Mucosa of descending colon (tissue), 3 donors: ENCODE data around the gene PDE9A. TPM values are rescaled to one million over a fixed set of nuclear protein-coding genes. Genes with fewer than 3 reads are reported as not detected.

Experiments
- ATAC-seq: fragments of 200-7000 bp; cut with Tn5 transposase; one replicate; pipeline ENCODE4 v1.9.1; 2020; ENCODE audit warnings: mild to moderate bottlenecking, moderate library complexity
- DNase-seq, 3 donors: peaks; one replicate each; pipeline ENCODE4 v3.0.0-alpha.2; 2020
- H3K36me3 ChIP-seq: fragments of 200-600 bp; one replicate; pipeline ENCODE4 v1.8.0; 2021; ENCODE audit warnings: low read depth, mild to moderate bottlenecking
- H3K4me1 ChIP-seq: fragments of 200-600 bp; one replicate; pipeline ENCODE4 v1.8.0; 2021; ENCODE audit warnings: low read depth, mild to moderate bottlenecking
- H3K4me3 ChIP-seq: fragments of 200-600 bp; one replicate; pipeline ENCODE4 v1.8.0; 2021; ENCODE audit warnings: mild to moderate bottlenecking
- H3K9me3 ChIP-seq: fragments of 200-600 bp; one replicate; pipeline ENCODE4 v1.8.0; 2021; ENCODE audit warnings: mild to moderate bottlenecking
- CTCF ChIP-seq: fragments of 200-600 bp; IDR thresholded peaks from one replicate; pipeline ENCODE4 v1.8.0; 2022; ENCODE audit warnings: antibody characterized with exemption, mild to moderate bottlenecking
- intact Hi-C, 2 donors: fragments of 100-400 bp; cut with DNase I in 1 of 2; cut with micrococcal nuclease in 1 of 2; formaldehyde crosslinking; loops; one replicate each; pipeline versions ENCODE4 v1.11.0 to v1.11.1; 2022; cut with DNase I, micrococcal nuclease
- total RNA-seq, 3 donors: library from RNA; stranded (reverse); fragmentation: NEBNext Ultra II Directional in 2 of 3; extraction: Animal tissue kit (Norgen Biotek cat#: 25700) in 2 of 3; gene quantifications; one replicate each; pipeline versions ENCODE4 v1.2.1 to v1.2.4, GENCODE V29; 2021 to 2023
- donor health status: DM: no; HTN: no; CAD: no; lungs with moderate emphysema.
- donor health status: DM: no; HTN: no; CAD: no.
- donor health status: DM: no; HTN: yes; CAD: no.

The PDE9A gene
- total RNA-seq, 3 donors from 2014 or later: 98.4 to 200 (median 167) TPM

- no peak for TF ChIP-seq CTCF
- Histone ChIP-seq H3K9me3 (no peaks in the 10 kb centered on the region), H3K36me3 (no peaks in the 10 kb centered on the region), H3K4me1 (no peaks in the 10 kb centered on the region), H3K4me3 (no peak overlapping the region)
- no peak for ATAC-seq
- intact Hi-C loops: no loop called here
- peak in 2 of 3 donors; percentile 17 to 34 for DNase-seq
Measured at GRCh38 chr21:42744520-42745445, 91.4 kb downstream of the PDE9A start.

DNA sequence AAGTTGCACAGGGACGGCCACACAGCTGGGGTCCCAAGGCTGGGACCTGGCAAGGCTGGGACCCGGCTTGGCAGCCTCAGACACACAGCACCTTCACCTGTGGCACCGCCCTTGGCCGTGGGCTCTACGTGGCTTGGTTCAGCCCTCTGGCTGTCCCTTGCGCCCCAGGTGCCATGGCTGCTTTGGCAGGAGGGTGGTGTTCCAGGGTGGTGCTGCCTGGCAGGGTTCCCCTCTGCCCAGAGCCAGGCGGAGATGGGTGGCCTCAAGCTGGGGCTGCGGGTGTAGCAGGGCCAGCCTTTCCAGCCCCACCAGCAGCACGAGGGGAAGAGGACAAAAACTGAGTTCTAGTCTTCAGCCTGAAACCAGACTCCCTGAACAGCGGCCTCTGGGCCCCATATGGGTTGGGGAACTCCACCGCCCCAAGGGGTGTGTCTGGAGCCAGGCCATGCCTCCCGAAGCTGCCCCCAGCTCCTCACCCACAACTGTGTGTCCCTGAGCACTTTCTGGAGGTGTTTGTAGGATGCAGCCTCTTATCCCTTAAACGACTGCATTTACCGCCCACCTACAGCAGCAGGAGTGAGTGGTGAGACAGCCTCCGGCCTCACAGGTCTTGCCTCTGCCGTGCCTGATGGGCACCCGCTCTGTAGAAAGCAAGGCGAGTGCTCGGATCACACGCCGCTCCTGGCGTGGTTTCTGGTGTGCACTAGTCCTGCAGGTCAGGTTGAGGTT, 92.3 kb downstream of the PDE9A start:
- no peaks in the 10 kb centered on the region for H3K9me3 ChIP-seq
- H3K4me3 ChIP-seq: no peak overlapping the region
- peak in 2 of 3 donors; percentile 23 to 50 for DNase-seq
- no peak for TF ChIP-seq CTCF
- intact Hi-C loops: no loop called here
- H3K36me3 ChIP-seq: no peaks in the 10 kb centered on the region
- H3K4me1 ChIP-seq: no peaks in the 10 kb centered on the region
- no peak for ATAC-seq

GRCh38 chr21:42746240-42746592, 92.8 kb downstream of the PDE9A start:
- ATAC-seq: no peak
- H3K36me3 ChIP-seq: no peaks in the 10 kb centered on the region
- H3K4me1 ChIP-seq: no peaks in the 10 kb centered on the region
- H3K9me3 ChIP-seq: no peaks in the 10 kb centered on the region
- peak in 1 of 3 donors; percentile 36 for DNase-seq
- TF ChIP-seq CTCF: no peak
- no peak overlapping the region for H3K4me3 ChIP-seq
- intact Hi-C loops: no loop called here

- intact Hi-C loops: no loop called here
- Histone ChIP-seq H3K4me3 (no peak overlapping the region), H3K4me1 (no peaks in the 10 kb centered on the region), H3K36me3 (no peaks in the 10 kb centered on the region), H3K9me3 (no peaks in the 10 kb centered on the region)
- no peak for TF ChIP-seq CTCF
- peak; percentile 43 for ATAC-seq
- peak in 2 of 3 donors; percentile 49 to 78 for DNase-seq
Measured at GRCh38 chr21:42746593-42747275, 93.3 kb downstream of the PDE9A start.

- Histone ChIP-seq H3K9me3 (no peaks in the 10 kb centered on the region), H3K4me3 (no peak overlapping the region), H3K4me1 (no peaks in the 10 kb centered on the region), H3K36me3 (no peaks in the 10 kb centered on the region)
- DNase-seq (peak in 1 of 3 donors; percentile 51), ATAC-seq (peak; percentile 4)
- TF ChIP-seq CTCF: no peak
- intact Hi-C loops: no loop called here
Measured at GRCh38 chr21:42747276-42747701, 93.9 kb downstream of the PDE9A start.
